Activated naive CD4-positive, alpha-beta T cell treated with anti-CD3 and anti-CD28 coated beads, Interleukin-2, amount 50 U/mL, for 72 hours (primary cell): ENCODE measurements around the gene GALNT18. TPM values are rescaled to one million over a fixed set of nuclear protein-coding genes. Genes with fewer than 3 reads are reported as not detected.

Experiments used
- ATAC-seq, 2 donors: fragments of 150-1000 bp; cut with Tn5 transposase; 2 replicates each; pipeline ENCODE4 v1.10.0; 2021; ENCODE audit warnings: mild to moderate bottlenecking in 2 of 2, moderate library complexity in 2 of 2
- DNase-seq, 2 donors: peaks; one replicate each; pipeline ENCODE4 v3.0.0; 2021 to 2022; ENCODE audit warnings: low spot score in 2 of 2
- H3K27ac Mint-ChIP-seq, 2 donors: one replicate each; pipeline ENCODE4 v1.8.0; 2022; ENCODE audit warnings: mild to moderate bottlenecking in 2 of 2, mixed read lengths in 2 of 2
- H3K36me3 Mint-ChIP-seq, 2 donors: one replicate each; pipeline ENCODE4 v1.8.0; 2022; ENCODE audit warnings: mixed read lengths in 2 of 2
- H3K9me3 Mint-ChIP-seq, 2 donors: one replicate each; pipeline ENCODE4 v1.8.0; 2022; ENCODE audit warnings: mixed read lengths in 2 of 2
- total RNA-seq, 2 donors: library from RNA; stranded (reverse); gene quantifications; one replicate each; pipeline ENCODE4 v1.2.3, GENCODE V29; 2022

GALNT18 gene
- total RNA-seq, 2 donors from 2014 or later, result 2.0 to 19.2 TPM

- Mint-ChIP-seq H3K9me3 (no peaks in the 10 kb centered on the region), H3K36me3 (no peaks in the 10 kb centered on the region), H3K27ac (no peak overlapping the region)
- ATAC-seq (no peak), DNase-seq (no peak)
Measured at GRCh38 chr11:11636671-11637070, 14.9 kb upstream of the GALNT18 start.

GRCh38 chr11:11635443-11635842 lies 13.6 kb upstream of the GALNT18 start:
- ATAC-seq (no peak), DNase-seq (no peak)
- Mint-ChIP-seq H3K9me3 (no peaks in the 10 kb centered on the region), H3K36me3 (no peaks in the 10 kb centered on the region), H3K27ac (no peak overlapping the region)

GRCh38 chr11:11629368-11629767 lies 7.6 kb upstream of the GALNT18 start:
- Mint-ChIP-seq H3K27ac (no peak overlapping the region), H3K36me3 (no peaks in the 10 kb centered on the region), H3K9me3 (no peaks in the 10 kb centered on the region)
- no peak for DNase-seq
- ATAC-seq, result no peak

GRCh38 chr11:11628651-11629050 lies 6.8 kb upstream of the GALNT18 start:
- Mint-ChIP-seq H3K9me3 (no peaks in the 10 kb centered on the region), H3K27ac (no peak overlapping the region), H3K36me3 (no peaks in the 10 kb centered on the region)
- ATAC-seq (no peak), DNase-seq (no peak)

GRCh38 chr11:11626128-11626527 lies 4.3 kb upstream of the GALNT18 start:
- Mint-ChIP-seq H3K9me3 (no peaks in the 10 kb centered on the region), H3K36me3 (no peaks in the 10 kb centered on the region), H3K27ac (no peak overlapping the region)
- DNase-seq, result no peak
- ATAC-seq, result no peak

GRCh38 chr11:11624926-11625325 lies 3.1 kb upstream of the GALNT18 start:
- Mint-ChIP-seq H3K9me3 (no peaks in the 10 kb centered on the region), H3K36me3 (no peaks in the 10 kb centered on the region), H3K27ac (no peak overlapping the region)
- DNase-seq (no peak), ATAC-seq (no peak)

GRCh38 chr11:11624204-11624603 lies 2.4 kb upstream of the GALNT18 start:
- ATAC-seq, result no peak
- Mint-ChIP-seq H3K9me3 (no peaks in the 10 kb centered on the region), H3K36me3 (peaks cover 0 to 5% of the 10 kb centered on the region in 2 donors), H3K27ac (no peak overlapping the region)
- DNase-seq, result no peak

GRCh38 chr11:11622772-11623171 lies 967 bp upstream of the GALNT18 start:
- H3K27ac Mint-ChIP-seq, result no peak overlapping the region
- ATAC-seq (no peak), DNase-seq (no peak)
- H3K9me3 Mint-ChIP-seq, result no peaks in the 10 kb centered on the region
- H3K36me3 Mint-ChIP-seq, result peaks cover 0 to 12% of the 10 kb centered on the region in 2 donors

GRCh38 chr11:11622340-11622706 lies 518 bp upstream of the GALNT18 start:
- H3K9me3 Mint-ChIP-seq, result no peaks in the 10 kb centered on the region
- no peak overlapping the region for H3K27ac Mint-ChIP-seq
- DNase-seq, result no peak
- ATAC-seq, result no peak
- H3K36me3 Mint-ChIP-seq, result peaks cover 0 to 16% of the 10 kb centered on the region in 2 donors

- no peaks in the 10 kb centered on the region for H3K9me3 Mint-ChIP-seq
- H3K27ac Mint-ChIP-seq, result peak overlapping the region; percentile 44 to 59
- DNase-seq (peak in 1 of 2 donors; percentile 35), ATAC-seq (peak; percentile 38 to 47)
- peaks cover 0 to 16% of the 10 kb centered on the region in 2 donors for H3K36me3 Mint-ChIP-seq
Measured at GRCh38 chr11:11620921-11621572, 758 bp downstream of the GALNT18 start.

GRCh38 chr11:11620173-11620920 lies 1.5 kb downstream of the GALNT18 start:
- ATAC-seq (peak in 1 of 2 donors; percentile 6), DNase-seq (peak in 1 of 2 donors; percentile 12)
- no peaks in the 10 kb centered on the region for H3K9me3 Mint-ChIP-seq
- H3K36me3 Mint-ChIP-seq, result peaks cover 0 to 16% of the 10 kb centered on the region in 2 donors
- H3K27ac Mint-ChIP-seq, result peak overlapping the region in 1 of 2 donors; percentile 59

- H3K9me3 Mint-ChIP-seq, result no peaks in the 10 kb centered on the region
- no peak overlapping the region for H3K27ac Mint-ChIP-seq
- peaks cover 0 to 16% of the 10 kb centered on the region in 2 donors for H3K36me3 Mint-ChIP-seq
- no peak for DNase-seq
- no peak for ATAC-seq
Measured at GRCh38 chr11:11618973-11619435, 2.8 kb downstream of the GALNT18 start.

- Mint-ChIP-seq H3K36me3 (peaks cover 0 to 16% of the 10 kb centered on the region in 2 donors), H3K27ac (no peak overlapping the region), H3K9me3 (no peaks in the 10 kb centered on the region)
- ATAC-seq (no peak), DNase-seq (no peak)
Measured at GRCh38 chr11:11615086-11615485, 6.7 kb downstream of the GALNT18 start.

- ATAC-seq (no peak), DNase-seq (no peak)
- Mint-ChIP-seq H3K27ac (no peak overlapping the region), H3K36me3 (peaks cover 0 to under 1% of the 10 kb centered on the region in 2 donors), H3K9me3 (no peaks in the 10 kb centered on the region)
Measured at GRCh38 chr11:11612439-11612838, 9.4 kb downstream of the GALNT18 start.

- no peak overlapping the region for H3K27ac Mint-ChIP-seq
- no peak for ATAC-seq
- H3K9me3 Mint-ChIP-seq, result no peaks in the 10 kb centered on the region
- no peaks in the 10 kb centered on the region for H3K36me3 Mint-ChIP-seq
- DNase-seq, result no peak
Measured at GRCh38 chr11:11611381-11611780, 10.4 kb downstream of the GALNT18 start.

GRCh38 chr11:11608783-11609232 lies 13.0 kb downstream of the GALNT18 start:
- no peaks in the 10 kb centered on the region for H3K9me3 Mint-ChIP-seq
- peak overlapping the region in 1 of 2 donors; percentile 23 for H3K27ac Mint-ChIP-seq
- DNase-seq (no peak), ATAC-seq (no peak)
- H3K36me3 Mint-ChIP-seq, result no peaks in the 10 kb centered on the region

- no peaks in the 10 kb centered on the region for H3K9me3 Mint-ChIP-seq
- H3K36me3 Mint-ChIP-seq, result no peaks in the 10 kb centered on the region
- DNase-seq (no peak), ATAC-seq (no peak)
- H3K27ac Mint-ChIP-seq, result no peak overlapping the region
Measured at GRCh38 chr11:11607772-11608171, 14.0 kb downstream of the GALNT18 start.
